MCF 10A (cell line): ENCODE results near the gene SPDYE4. TPM values are rescaled to one million over a fixed set of nuclear protein-coding genes. Genes with fewer than 3 reads are reported as not detected.

Source experiments
- BruUV-seq: library from RNA; stranded (reverse); fragments of 400-500 nt; replicated peaks from 2 replicates; lab custom pipeline; 2021; lab: Mats Ljungman, UMichigan
- CTCF ChIA-PET: fragments of 300-600 bp; sonication (Branson Sonifier 250); formaldehyde crosslinking; extraction: SDS; loops from one replicate; lab custom pipeline; 2021; ENCODE audit warnings: antibody characterized with exemption, inconsistent platforms; lab: Yijun Ruan, JAX
- POLR2A ChIA-PET: fragments of 300-600, 350-650 bp; sonication (Branson Sonifier 250); formaldehyde crosslinking; extraction: SDS; loops from one replicate; lab custom pipeline; 2020; ENCODE audit warnings: antibody characterized with exemption, inconsistent platforms; lab: Yijun Ruan, JAX
- DNase-seq: peaks from one replicate; pipeline ENCODE4 v3.0.0-alpha.2; 2018; ENCODE audit not compliant: unreplicated experiment
- H3K27ac Mint-ChIP-seq: one replicate; pipeline ENCODE4 v1.8.0; 2022; ENCODE audit warnings: mild to moderate bottlenecking, low read depth, mixed read lengths; ENCODE audit not compliant: unreplicated experiment
- H3K27me3 Mint-ChIP-seq: one replicate; pipeline ENCODE4 v1.8.0; 2022; ENCODE audit warnings: mixed read lengths; ENCODE audit not compliant: insufficient read depth, unreplicated experiment
- H3K36me3 Mint-ChIP-seq: one replicate; pipeline ENCODE4 v1.8.0; 2022; ENCODE audit warnings: mild to moderate bottlenecking, moderate library complexity, mixed read lengths; ENCODE audit not compliant: insufficient read depth, unreplicated experiment
- H3K4me1 Mint-ChIP-seq: one replicate; pipeline ENCODE4 v1.8.0; 2022; ENCODE audit warnings: mixed read lengths; ENCODE audit not compliant: insufficient read depth, unreplicated experiment
- H3K4me3 Mint-ChIP-seq: one replicate; pipeline ENCODE4 v1.8.0; 2022; ENCODE audit warnings: mild to moderate bottlenecking, moderate library complexity, mixed read lengths; ENCODE audit not compliant: unreplicated experiment
- H3K9me3 Mint-ChIP-seq: one replicate; pipeline ENCODE4 v1.8.0; 2022; ENCODE audit warnings: mixed read lengths; ENCODE audit not compliant: unreplicated experiment
- intact Hi-C: fragments of 100-400 bp; cut with micrococcal nuclease; formaldehyde crosslinking; loops from 2 replicates; pipeline ENCODE4 v1.14.1; 2022
- total RNA-seq: library from RNA; stranded (reverse); gene quantifications from 2 replicates; pipeline ENCODE4 v1.2.3, GENCODE V29; 2022
- TF ChIP-seq, protein P1 (sequence below): fragments of 200-600 bp; IDR thresholded peaks from one replicate; pipeline ENCODE4 v1.8.0; 2022; ENCODE audit warnings: antibody characterized with exemption, mild to moderate bottlenecking; ENCODE audit not compliant: unreplicated experiment

The SPDYE4 gene
- total RNA-seq, 1 experiment from 2014 or later = not detected

DNA sequence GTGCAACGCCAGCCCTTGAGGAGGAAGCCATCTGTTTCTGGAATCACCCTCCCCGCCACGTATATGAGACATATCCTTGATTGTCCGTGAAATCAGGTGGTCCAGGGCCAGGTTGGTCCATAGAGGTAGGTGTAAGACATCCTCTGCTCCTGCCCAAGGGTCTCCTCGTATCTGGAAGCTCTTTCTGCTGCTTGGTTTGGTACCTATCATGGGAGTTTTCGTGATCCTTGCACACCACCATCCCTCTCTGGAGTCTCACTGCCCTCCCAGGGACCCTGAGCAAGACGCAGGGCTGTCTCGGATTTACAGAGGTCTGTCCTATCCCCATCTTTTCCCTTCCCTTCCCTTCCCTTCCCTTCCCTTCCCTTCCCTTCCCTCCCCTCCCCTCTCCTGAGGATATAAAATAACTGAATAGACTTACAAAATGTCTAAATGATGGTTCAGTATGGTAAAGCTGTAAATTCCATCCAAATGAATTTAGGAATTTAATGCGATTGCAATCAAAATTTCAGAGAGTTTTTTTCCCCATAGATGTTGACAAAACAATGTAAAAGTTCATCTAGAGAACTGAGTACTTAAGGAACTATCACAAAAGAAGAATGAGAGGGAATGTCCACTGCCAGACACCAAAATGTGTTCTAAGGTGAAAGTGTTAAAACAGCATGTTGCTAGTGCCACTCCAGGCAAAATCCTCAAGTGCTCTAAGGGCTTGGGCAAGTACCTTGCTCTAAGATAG, 11.7 kb downstream of the SPDYE4 start:
- Mint-ChIP-seq H3K9me3 (no peaks in the 10 kb centered on the region), H3K4me1 (no peaks in the 10 kb centered on the region), H3K27me3 (peaks cover under 1% of the 10 kb centered on the region), H3K36me3 (no peaks in the 10 kb centered on the region), H3K27ac (no peak overlapping the region), H3K4me3 (peak overlapping the region; percentile 73)
- ChIA-PET CTCF (interaction anchor here (0.6 to 4.0 kb wide), 33 partner anchors 10 to 688 kb away, joined by 3 to 35 read pairs (median 4); no protein-coding TSS in a partner anchor), POLR2A (interaction anchor here (0.7 to 2.4 kb wide), 3 partner anchors 117 to 363 kb away, joined by 3 to 7 read pairs (median 4); no protein-coding TSS in a partner anchor)
- TSS peak; percentile 70 for BruUV-seq
- DNase-seq = no peak
- TF ChIP-seq, protein P1, sequence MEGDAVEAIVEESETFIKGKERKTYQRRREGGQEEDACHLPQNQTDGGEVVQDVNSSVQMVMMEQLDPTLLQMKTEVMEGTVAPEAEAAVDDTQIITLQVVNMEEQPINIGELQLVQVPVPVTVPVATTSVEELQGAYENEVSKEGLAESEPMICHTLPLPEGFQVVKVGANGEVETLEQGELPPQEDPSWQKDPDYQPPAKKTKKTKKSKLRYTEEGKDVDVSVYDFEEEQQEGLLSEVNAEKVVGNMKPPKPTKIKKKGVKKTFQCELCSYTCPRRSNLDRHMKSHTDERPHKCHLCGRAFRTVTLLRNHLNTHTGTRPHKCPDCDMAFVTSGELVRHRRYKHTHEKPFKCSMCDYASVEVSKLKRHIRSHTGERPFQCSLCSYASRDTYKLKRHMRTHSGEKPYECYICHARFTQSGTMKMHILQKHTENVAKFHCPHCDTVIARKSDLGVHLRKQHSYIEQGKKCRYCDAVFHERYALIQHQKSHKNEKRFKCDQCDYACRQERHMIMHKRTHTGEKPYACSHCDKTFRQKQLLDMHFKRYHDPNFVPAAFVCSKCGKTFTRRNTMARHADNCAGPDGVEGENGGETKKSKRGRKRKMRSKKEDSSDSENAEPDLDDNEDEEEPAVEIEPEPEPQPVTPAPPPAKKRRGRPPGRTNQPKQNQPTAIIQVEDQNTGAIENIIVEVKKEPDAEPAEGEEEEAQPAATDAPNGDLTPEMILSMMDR = no peak
- intact Hi-C loops = loop anchor here (1.0 to 5.0 kb wide), 5 partner anchors 114 to 684 kb away; partner anchors contain the start of genes MYH10 and RPL26

DNA sequence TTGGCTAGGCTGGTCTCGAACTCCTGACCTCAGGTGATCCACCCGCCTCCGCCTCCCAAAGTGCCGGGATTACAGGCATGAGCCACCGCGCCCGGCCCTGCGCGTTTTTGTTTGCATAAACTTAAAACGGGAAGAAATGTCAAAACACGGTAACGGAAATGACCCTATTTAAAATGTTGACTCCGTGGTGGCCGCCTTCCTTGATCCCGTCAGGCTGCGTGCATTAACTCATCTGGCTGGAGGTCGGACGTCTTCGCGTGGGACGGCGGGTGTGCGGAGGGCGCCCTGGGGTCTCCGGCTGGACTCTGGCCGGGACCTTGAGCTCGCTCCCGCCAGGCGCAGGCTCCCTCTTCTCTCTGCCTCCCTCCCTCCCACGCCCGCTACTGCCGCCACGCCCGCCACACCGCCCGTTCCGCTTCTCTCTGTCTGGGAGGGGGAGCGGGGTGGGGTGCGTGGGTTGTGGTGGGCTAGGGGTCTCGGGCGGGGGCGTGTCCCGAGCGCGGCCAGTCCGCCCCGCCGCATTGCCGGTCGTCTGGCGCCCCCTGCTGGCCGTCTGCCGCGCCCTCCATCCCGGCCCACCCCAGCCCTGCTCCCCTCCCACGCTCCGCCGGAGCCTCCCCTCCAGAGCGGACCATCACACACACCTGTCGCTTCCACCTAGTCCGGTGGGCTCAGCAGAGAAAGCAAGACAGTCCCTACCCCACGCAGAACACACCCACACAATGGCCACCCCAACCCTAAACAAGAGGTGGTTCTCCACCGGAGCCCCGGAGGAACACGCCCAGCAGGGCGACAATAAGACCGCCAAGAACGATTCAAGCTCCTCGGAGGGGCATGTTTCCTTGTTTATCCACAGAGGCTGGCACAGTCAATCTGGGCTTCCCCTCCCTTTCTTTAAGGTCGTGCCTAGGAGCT, 12.5 kb downstream of the SPDYE4 start:
- Mint-ChIP-seq H3K4me3 (peak overlapping the region; percentile 73), H3K27me3 (no peaks in the 10 kb centered on the region), H3K27ac (no peak overlapping the region), H3K36me3 (no peaks in the 10 kb centered on the region), H3K4me1 (no peaks in the 10 kb centered on the region), H3K9me3 (no peaks in the 10 kb centered on the region)
- no TSS peak for BruUV-seq
- intact Hi-C loops = loop anchor here (1.0 to 5.0 kb wide), 5 partner anchors 114 to 684 kb away; partner anchors contain the start of genes MYH10 and RPL26
- TF ChIP-seq, protein P1 = peak; percentile 98
- POLR2A ChIA-PET = interaction anchor here (0.7 to 2.4 kb wide), 4 partner anchors 116 to 362 kb away, joined by 3 to 7 read pairs (median 4); no protein-coding TSS in a partner anchor
- CTCF ChIA-PET = interaction anchor here (0.6 to 4.0 kb wide), 39 partner anchors 10 to 687 kb away, joined by 3 to 35 read pairs (median 4); no protein-coding TSS in a partner anchor
- DNase-seq = peak; percentile 48

DNA sequence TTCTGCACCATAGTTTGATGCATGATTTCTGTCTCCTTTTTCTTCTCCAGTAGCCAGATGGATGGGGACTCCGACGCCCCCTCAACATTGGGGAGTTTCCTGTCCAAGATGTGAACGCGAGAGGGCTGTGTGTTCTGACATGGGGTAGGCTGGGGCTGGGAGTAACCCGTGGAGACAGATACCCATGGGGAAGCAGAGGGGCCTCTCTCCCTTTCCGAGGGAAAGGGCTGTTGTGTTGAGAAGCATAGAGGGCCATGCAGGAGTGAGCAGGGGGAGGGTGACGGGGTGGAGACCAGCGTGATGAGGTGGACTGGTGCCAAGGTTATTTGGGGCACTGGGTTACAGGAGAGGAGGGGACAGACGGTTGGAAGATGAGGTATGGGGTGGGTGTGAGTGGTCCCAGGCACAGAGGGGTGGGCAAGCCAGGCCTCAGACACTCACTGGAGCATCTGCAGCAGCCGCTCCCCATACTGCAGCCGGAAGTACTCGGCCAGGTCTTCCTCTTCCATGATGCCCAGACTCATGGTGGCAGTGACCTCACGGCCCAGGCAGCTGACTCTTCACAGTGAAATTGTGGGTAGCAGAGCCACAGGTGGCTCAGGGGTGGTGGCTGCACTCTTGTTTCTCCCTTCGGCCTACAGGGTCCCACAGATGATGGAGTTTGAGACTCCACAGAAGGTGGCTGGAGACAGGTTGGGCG, 14.1 kb downstream of the SPDYE4 start:
- ChIA-PET CTCF (interaction anchor here (4.0 kb wide), 1 partner anchor 334 kb away, joined by 35 read pairs; no protein-coding TSS in a partner anchor), POLR2A (no interaction called here)
- TF ChIP-seq, protein P1 = no peak
- Mint-ChIP-seq H3K9me3 (no peaks in the 10 kb centered on the region), H3K27ac (no peak overlapping the region), H3K36me3 (no peaks in the 10 kb centered on the region), H3K27me3 (peaks cover 3% of the 10 kb centered on the region), H3K4me3 (peak overlapping the region; percentile 73), H3K4me1 (no peaks in the 10 kb centered on the region)
- BruUV-seq = no TSS peak
- DNase-seq = no peak
- intact Hi-C loops = no loop called here
